LNCaP clone FGC (cell line): Measurements from ENCODE around the gene PRDM13.
"Not testable (repeated sequence)": the region's sequence is repeated elsewhere in the genome, so short reads cannot be mapped to it uniquely, and the experiment has no call there.

Experiments
- DNase-seq: peaks from one replicate; pipeline ENCODE4 v3.0.0-alpha.2; 2011; ENCODE audit warnings: low read depth
- H3K4me3 ChIP-seq: 2 replicates; pipeline ENCODE4 v1.5.1; 2011; ENCODE audit warnings: mild to moderate bottlenecking, low read depth, low read length, control low read depth
- TF ChIP-seq, protein P1 (sequence below): IDR thresholded peaks from 2 replicates; pipeline ENCODE4 v1.5.1; 2012; ENCODE audit warnings: mild to moderate bottlenecking; ENCODE audit not compliant: control insufficient read depth, insufficient read depth; ENCODE audit errors: extremely low read depth

Gene PRDM13

DNA sequence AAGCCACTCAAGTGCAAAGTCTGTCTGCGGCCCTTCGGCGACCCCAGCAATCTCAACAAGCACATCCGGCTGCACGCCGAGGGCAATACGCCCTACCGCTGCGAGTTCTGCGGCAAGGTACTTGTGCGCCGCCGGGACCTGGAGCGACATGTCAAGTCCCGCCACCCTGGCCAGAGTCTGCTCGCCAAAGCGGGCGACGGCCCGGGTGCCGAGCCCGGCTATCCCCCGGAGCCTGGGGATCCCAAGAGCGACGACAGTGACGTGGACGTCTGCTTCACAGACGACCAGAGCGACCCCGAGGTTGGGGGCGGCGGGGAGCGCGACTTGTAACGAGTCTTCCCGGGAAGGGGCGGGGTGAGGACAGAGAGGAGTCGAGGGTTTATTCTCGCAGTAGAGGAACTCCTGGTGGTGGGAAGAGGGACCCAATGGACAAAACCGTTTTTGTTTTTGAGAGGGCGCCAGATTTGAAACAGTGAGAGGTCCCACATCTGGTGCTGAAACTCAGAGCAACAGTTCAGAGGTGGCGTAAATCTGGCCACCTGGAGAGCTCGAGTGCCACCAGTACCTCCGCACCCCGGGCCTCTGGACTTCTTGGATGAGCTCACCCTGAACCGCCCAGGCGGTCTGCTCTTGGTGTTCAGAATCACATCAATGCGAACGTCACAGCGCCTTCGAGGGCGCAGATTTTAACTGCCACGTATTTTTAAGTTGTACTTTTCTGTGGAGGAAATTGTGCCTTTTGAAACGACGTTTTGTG, 8.0 kb downstream of the PRDM13 start:
- no peak overlapping the region for H3K4me3 ChIP-seq
- no peak for DNase-seq
- TF ChIP-seq, protein P1, sequence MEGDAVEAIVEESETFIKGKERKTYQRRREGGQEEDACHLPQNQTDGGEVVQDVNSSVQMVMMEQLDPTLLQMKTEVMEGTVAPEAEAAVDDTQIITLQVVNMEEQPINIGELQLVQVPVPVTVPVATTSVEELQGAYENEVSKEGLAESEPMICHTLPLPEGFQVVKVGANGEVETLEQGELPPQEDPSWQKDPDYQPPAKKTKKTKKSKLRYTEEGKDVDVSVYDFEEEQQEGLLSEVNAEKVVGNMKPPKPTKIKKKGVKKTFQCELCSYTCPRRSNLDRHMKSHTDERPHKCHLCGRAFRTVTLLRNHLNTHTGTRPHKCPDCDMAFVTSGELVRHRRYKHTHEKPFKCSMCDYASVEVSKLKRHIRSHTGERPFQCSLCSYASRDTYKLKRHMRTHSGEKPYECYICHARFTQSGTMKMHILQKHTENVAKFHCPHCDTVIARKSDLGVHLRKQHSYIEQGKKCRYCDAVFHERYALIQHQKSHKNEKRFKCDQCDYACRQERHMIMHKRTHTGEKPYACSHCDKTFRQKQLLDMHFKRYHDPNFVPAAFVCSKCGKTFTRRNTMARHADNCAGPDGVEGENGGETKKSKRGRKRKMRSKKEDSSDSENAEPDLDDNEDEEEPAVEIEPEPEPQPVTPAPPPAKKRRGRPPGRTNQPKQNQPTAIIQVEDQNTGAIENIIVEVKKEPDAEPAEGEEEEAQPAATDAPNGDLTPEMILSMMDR, result no peak

DNA sequence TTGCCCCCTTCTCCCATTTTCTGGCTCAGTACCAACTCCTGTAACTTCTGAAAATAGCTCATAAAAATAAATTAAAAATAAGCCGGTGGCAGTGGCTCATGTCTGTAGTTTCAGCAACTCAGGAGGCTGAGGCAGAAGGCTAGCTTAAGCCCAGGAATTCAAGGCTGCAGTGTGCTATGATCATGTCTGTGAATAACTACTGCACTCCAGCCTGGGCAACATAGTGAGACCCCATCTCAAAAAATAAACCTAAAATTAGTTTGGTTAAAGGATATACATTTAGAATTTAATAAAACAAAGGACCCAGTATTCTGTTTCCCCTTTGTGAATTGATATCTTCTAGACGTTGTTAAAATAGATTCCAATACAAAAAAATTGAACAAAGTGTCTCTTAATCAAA, 10.5 kb downstream of the PRDM13 start:
- no peak overlapping the region for H3K4me3 ChIP-seq
- TF ChIP-seq, protein P1, result no peak
- no peak for DNase-seq

DNA sequence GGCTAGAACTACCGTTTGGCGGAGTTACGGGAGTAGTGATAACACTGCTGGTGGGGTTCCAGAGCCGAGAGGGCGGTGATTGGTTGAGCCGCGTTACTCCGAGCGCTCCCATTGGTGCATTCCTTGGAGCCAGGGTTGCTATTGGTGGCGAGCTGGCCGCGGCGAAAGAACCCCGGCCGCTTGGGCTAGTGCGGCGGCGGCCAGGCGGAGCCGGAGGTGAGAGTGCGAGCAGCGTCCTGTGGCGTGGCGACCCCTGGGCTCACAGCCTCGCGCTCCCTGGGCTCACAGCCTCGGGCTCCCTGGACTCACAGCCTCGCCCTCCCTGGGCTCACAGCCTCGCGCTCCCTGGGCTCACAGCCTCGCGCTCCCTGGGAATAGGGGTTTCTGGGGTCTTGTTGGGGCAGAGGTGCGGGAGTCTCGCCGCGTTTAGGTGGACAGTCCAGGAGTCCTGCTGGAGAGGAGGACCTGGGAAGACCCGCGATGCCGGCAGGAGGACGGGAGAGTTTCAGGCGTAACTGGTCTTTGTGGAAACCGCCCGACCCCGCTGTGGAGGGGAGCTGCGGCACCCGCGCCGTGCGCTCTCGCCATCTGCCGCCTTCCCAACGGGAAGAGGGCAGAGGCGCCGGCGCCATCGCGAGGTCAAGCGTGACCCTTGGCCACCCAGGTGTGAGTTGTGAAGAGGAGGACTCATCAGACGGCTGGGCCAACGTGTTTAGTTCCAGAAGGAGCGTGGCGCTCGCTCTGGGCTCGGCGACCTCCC, 12.2 kb downstream of the PRDM13 start:
- DNase-seq, result no peak
- TF ChIP-seq, protein P1, result no peak
- no peak overlapping the region for H3K4me3 ChIP-seq

DNA sequence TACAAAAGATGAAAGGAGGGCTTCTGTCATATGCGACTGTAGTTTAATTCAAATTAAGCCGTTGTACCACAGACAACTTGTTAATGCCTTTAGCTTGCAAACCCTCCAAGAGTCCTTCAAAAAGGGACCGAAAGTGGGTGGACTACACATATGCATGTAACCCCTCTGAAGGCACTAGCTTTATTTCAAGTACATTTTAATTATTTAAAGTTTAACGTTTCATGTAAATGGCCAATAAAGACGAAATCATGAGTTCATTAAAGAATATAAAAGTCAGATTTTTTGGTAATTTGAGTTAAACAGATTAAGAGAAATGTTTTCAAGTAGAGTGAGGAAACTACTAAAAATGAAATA, 12.8 kb downstream of the PRDM13 start:
- TF ChIP-seq, protein P1, result no peak
- no peak for DNase-seq
- H3K4me3 ChIP-seq, result no peak overlapping the region

DNA sequence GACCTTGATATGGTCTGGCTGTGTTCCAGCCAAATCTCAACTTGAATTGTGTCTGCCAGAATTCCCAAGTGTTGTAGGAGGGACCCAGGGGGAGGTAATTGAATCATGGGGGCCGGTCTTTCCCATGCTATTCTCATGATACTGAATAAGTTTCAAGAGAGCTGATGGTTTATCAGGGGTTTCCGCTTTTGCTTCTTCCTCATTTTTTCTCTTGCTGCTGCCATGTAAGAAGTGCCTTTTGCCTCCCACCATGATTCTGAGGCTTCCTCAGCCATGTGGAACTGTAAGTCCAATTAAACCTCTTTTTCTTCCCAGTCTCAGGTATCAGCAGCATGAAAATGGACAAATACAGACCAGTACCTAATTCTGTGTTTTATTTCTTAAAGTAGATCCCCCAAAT, 15.4 kb downstream of the PRDM13 start:
- not testable (repeated sequence) for H3K4me3 ChIP-seq, DNase-seq

DNA sequence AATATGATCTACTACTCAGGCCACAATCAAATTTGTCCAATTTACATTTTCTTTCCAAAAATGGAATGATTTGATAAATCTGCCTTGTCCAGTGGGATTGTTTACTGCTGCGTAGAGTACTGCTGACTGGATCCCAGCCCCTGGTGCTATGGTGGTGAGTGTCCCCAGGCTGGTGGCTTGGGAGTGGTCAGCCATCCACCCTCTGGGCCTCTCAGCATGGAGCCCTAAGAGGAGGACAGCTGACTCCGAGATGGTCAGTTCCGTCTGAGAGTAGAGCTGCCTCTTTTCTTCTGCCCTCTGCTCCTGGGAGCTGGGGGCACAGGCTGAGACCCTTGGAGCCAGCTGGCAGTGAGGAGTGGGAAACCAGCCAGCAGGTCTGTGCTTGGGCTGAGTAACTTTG, 22.7 kb downstream of the PRDM13 start:
- TF ChIP-seq, protein P1, result no peak
- no peak for DNase-seq

DNA sequence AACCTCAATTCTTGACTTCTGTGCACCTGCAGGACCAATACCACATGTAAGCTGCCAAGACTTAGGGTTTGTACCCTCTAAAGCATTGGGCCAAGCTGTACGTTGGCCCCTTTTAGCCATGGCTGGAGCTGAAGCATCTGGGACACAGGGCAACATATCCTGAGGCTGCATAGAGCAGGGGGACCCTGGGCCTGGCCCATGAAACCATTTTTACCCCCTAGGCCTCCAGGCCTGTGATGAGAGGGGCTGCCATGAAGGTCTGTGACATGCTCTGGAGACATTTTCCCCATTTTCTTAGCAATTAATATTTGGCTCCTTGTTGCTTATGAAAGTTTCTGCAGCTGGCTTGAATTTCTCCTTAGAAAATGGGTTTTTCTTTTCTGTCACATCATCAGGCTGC, 31.0 kb downstream of the PRDM13 start:
- no peak overlapping the region for H3K4me3 ChIP-seq
- DNase-seq, result no peak
- TF ChIP-seq, protein P1, result no peak

More for the DNA sequence above, 22.7 kb downstream of the PRDM13 start:
- no peak overlapping the region for H3K4me3 ChIP-seq

DNA sequence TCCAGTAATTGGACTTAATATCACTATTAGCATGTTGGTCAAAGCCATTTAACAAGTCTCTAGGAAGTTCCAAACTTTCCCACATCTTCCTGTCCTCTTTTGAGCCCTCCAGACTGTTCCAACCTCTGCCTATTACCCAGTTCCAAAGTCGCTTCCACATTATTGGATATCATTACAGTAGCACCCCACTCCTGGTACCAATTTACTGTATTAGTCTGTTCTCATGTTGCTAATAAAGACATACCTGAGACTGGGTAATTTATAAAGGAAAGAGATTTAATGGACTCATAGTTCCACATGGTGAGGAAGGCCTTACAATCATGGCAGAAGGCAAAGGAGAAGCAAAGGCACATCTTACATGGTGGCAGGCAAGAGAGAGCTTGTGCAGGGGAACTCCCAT, 31.7 kb downstream of the PRDM13 start:
- not testable (repeated sequence) for DNase-seq, H3K4me3 ChIP-seq
